Mesendoderm (in vitro differentiated cells): Measurements from ENCODE around the gene TCP11L2.

Source experiments
- DNase-seq: peaks from one replicate; pipeline ENCODE4 v3.0.0; 2013
- H2AK5ac ChIP-seq: 2 replicates; pipeline ENCODE4 v1.6.1; 2013; ENCODE audit warnings: low read length, inconsistent platforms
- H2BK120ac ChIP-seq: 2 replicates; pipeline ENCODE4 v1.6.1; 2013; ENCODE audit warnings: low read depth, mild to moderate bottlenecking, low read length, moderate library complexity, mixed read lengths
- H2BK15ac ChIP-seq: replicated peaks from 2 replicates; pipeline ENCODE4 v1.6.1; 2013; ENCODE audit warnings: low read depth, mild to moderate bottlenecking, moderate library complexity
- H2BK5ac ChIP-seq: 2 replicates; pipeline ENCODE4 v1.6.1; 2013; ENCODE audit warnings: low read length, inconsistent platforms
- H3K18ac ChIP-seq: 2 replicates; pipeline ENCODE4 v1.6.1; 2013; ENCODE audit warnings: mild to moderate bottlenecking, low read length, mixed read lengths
- H3K23ac ChIP-seq: one replicate; pipeline ENCODE4 v1.6.1; 2013; ENCODE audit warnings: low read length
- H3K27ac ChIP-seq: 2 replicates; pipeline ENCODE4 v1.5.1; 2013; ENCODE audit warnings: low read depth, mild to moderate bottlenecking, inconsistent platforms, low read length, moderate library complexity
- H3K27me3 ChIP-seq: 2 replicates; pipeline ENCODE4 v1.6.1; 2013; ENCODE audit warnings: low read length, control low read depth, mild to moderate bottlenecking, inconsistent platforms; ENCODE audit not compliant: insufficient read depth, poor library complexity
- H3K36me3 ChIP-seq: 2 replicates; pipeline ENCODE4 v1.6.1; 2013; ENCODE audit warnings: low read length, inconsistent platforms; ENCODE audit not compliant: control insufficient read depth, insufficient read depth
- H3K4ac ChIP-seq: one replicate; pipeline ENCODE4 v1.6.1; 2013; ENCODE audit warnings: low read depth, mild to moderate bottlenecking, low read length, moderate library complexity
- H3K4me1 ChIP-seq: 2 replicates; pipeline ENCODE4 v1.6.1; 2013; ENCODE audit warnings: low read depth, low read length, inconsistent platforms; ENCODE audit not compliant: control insufficient read depth
- H3K4me2 ChIP-seq: 2 replicates; pipeline ENCODE4 v1.6.1; 2013; ENCODE audit warnings: low read length
- H3K4me3 ChIP-seq: 2 replicates; pipeline ENCODE4 v1.5.1; 2013; ENCODE audit warnings: mild to moderate bottlenecking, low read length
- H3K56ac ChIP-seq: one replicate; pipeline ENCODE4 v1.6.1; 2013; ENCODE audit warnings: low read length
- H3K79me1 ChIP-seq: 2 replicates; pipeline ENCODE4 v1.6.1; 2013; ENCODE audit warnings: low read length, inconsistent platforms
- H3K79me2 ChIP-seq: 2 replicates; pipeline ENCODE4 v1.6.1; 2013; ENCODE audit warnings: mild to moderate bottlenecking, low read length; ENCODE audit not compliant: control insufficient read depth, insufficient read depth
- H3K9ac ChIP-seq: 2 replicates; pipeline ENCODE4 v1.6.1; 2013; ENCODE audit warnings: low read length, inconsistent platforms
- H4K5ac ChIP-seq: one replicate; pipeline ENCODE4 v1.6.1; 2013; ENCODE audit warnings: low read length
- H4K8ac ChIP-seq: one replicate; pipeline ENCODE4 v1.6.1; 2013; ENCODE audit warnings: low read depth, mild to moderate bottlenecking, control low read depth, low read length, moderate library complexity
- WGBS: extraction: QIAGEN DNeasy Blood & Tissue Kit; methylation state at CpG from one replicate; pipeline ENCODE4 v1.1.7; 2013; ENCODE audit warnings: low lambda C conversion rate, missing lambda C conversion rate; ENCODE audit not compliant: insufficient coverage; ENCODE audit errors: extremely low coverage; 5-methylcytosine and 5-hydroxymethylcytosine counted together

TCP11L2 gene

DNA sequence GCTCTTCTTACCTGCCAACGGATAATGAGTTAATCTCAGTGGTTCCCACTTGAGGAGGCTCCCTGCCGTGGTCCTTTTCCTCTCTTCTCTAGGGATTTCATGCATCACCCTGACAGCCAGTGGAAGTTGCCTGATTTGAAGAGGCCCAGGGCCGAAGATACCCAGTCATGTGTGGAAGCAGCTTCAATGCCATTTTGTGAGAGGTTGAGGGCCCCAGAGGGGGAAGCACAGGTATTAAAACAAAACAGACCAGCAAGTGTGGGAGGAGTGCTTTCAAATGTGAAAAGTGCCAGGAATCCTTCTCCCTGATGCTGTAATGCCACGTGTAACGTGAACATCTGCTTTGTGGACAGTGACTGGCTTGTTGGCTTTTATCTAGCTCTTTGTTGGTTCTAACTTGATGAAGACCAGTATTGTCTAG lies 1.5 kb downstream of the TCP11L2 start:
- no peak overlapping the region for H3K27ac ChIP-seq
- WGBS: no CpG with 5 or more reads among the region's 5 CpGs

GRCh38 chr12:106304797-106305196 lies 2.3 kb downstream of the TCP11L2 start:
- Histone ChIP-seq H2AK5ac (no peak overlapping the region), H3K4me2 (no peak overlapping the region), H3K4me1 (peaks cover 2% of the 10 kb centered on the region), H3K79me1 (no peaks in the 10 kb centered on the region), H2BK120ac (no peak overlapping the region), H2BK5ac (no peak overlapping the region), H3K79me2 (no peaks in the 10 kb centered on the region), H4K8ac (no peak overlapping the region), H3K18ac (no peak overlapping the region), H4K5ac (no peak overlapping the region), H3K56ac (no peak overlapping the region), H3K36me3 (no peaks in the 10 kb centered on the region), H3K4me3 (no peak overlapping the region), H3K4ac (no peak overlapping the region), H3K23ac (no peak overlapping the region), H3K27me3 (no peaks in the 10 kb centered on the region), H2BK15ac (no peak overlapping the region), H3K9ac (no peak overlapping the region), H3K27ac (no peak overlapping the region)
- no CpG with 5 or more reads among the region's 6 CpGs for WGBS
- no peak for DNase-seq

More for the DNA sequence above, 1.5 kb downstream of the TCP11L2 start:
- Histone ChIP-seq H3K18ac (no peak overlapping the region), H3K56ac (no peak overlapping the region), H2BK15ac (no peak overlapping the region), H3K27me3 (no peaks in the 10 kb centered on the region), H3K4me1 (peaks cover 2% of the 10 kb centered on the region), H3K79me2 (no peaks in the 10 kb centered on the region), H2BK5ac (no peak overlapping the region), H3K4me3 (no peak overlapping the region), H2AK5ac (no peak overlapping the region), H3K79me1 (no peaks in the 10 kb centered on the region), H3K4me2 (no peak overlapping the region), H4K8ac (no peak overlapping the region), H2BK120ac (no peak overlapping the region), H3K23ac (no peak overlapping the region), H4K5ac (no peak overlapping the region), H3K4ac (no peak overlapping the region), H3K36me3 (no peaks in the 10 kb centered on the region), H3K9ac (no peak overlapping the region)
- no peak for DNase-seq

DNA sequence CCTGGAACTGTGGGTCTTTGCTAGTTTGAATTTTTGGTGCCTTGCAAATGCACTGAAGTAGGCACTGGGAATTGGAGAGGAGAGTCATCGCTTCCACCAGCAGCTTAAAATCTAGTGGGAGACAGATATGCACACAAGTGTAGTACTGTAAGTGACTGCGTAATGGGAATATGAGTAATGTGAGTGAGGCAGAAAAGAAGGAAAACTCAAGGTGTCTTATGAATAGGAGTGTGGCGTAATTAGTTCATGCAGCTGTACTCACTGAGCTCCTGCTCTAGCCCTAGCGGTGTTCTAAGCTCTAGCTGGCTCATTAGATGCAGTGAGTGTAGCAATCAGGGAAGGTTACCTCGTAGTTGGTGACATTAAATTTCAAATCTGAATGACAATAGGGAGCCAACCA lies 2.8 kb downstream of the TCP11L2 start:
- Histone ChIP-seq H3K27me3 (no peaks in the 10 kb centered on the region), H3K4me3 (no peak overlapping the region), H3K79me2 (no peaks in the 10 kb centered on the region), H4K5ac (no peak overlapping the region), H3K79me1 (no peaks in the 10 kb centered on the region), H3K4ac (no peak overlapping the region), H2BK15ac (no peak overlapping the region), H2BK120ac (no peak overlapping the region), H3K4me1 (peaks cover 2% of the 10 kb centered on the region), H3K4me2 (no peak overlapping the region), H3K23ac (no peak overlapping the region), H3K36me3 (no peaks in the 10 kb centered on the region), H3K27ac (no peak overlapping the region), H3K9ac (no peak overlapping the region), H3K56ac (no peak overlapping the region), H2AK5ac (no peak overlapping the region), H2BK5ac (no peak overlapping the region), H3K18ac (no peak overlapping the region), H4K8ac (no peak overlapping the region)
- WGBS: no CpG with 5 or more reads among the region's 5 CpGs
- no peak for DNase-seq

GRCh38 chr12:106307181-106307580 lies 4.6 kb downstream of the TCP11L2 start:
- Histone ChIP-seq H3K27ac (no peak overlapping the region), H3K9ac (no peak overlapping the region), H2AK5ac (no peak overlapping the region), H4K5ac (no peak overlapping the region), H4K8ac (no peak overlapping the region), H3K4me1 (no peaks in the 10 kb centered on the region), H2BK120ac (no peak overlapping the region), H3K4ac (no peak overlapping the region), H3K36me3 (no peaks in the 10 kb centered on the region), H3K18ac (no peak overlapping the region), H3K79me2 (no peaks in the 10 kb centered on the region), H3K56ac (no peak overlapping the region), H2BK5ac (no peak overlapping the region), H3K4me2 (no peak overlapping the region), H3K4me3 (no peak overlapping the region), H3K23ac (no peak overlapping the region), H3K79me1 (no peaks in the 10 kb centered on the region), H2BK15ac (no peak overlapping the region), H3K27me3 (no peaks in the 10 kb centered on the region)
- DNase-seq: no peak
- WGBS: no CpG with 5 or more reads among the region's 1 CpG

DNA sequence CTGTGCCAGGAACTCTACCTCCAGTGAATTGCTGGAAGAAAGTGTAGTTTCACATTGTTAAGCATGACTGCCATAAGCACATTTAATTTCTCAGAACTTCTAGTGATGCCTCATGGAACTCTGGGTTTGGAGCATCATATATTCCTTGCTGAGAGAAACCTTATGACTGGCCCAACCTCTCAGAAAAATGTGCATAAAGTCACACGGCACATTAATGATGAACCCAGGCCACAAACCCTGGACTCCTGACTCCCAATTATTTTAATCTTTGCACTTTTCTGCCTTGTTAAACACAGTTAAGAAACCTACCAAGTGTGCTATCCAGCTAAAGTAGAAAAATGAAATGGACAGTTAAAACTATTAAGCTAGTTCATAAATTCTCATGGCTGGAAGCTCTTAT lies 5.6 kb downstream of the TCP11L2 start:
- H3K18ac ChIP-seq: no peak overlapping the region
- H3K79me2 ChIP-seq: no peaks in the 10 kb centered on the region
- no peaks in the 10 kb centered on the region for H3K79me1 ChIP-seq
- H3K36me3 ChIP-seq: no peaks in the 10 kb centered on the region
- H3K9ac ChIP-seq: no peak overlapping the region
- H3K56ac ChIP-seq: no peak overlapping the region
- H3K4me1 ChIP-seq: no peaks in the 10 kb centered on the region
- no peak overlapping the region for H3K23ac ChIP-seq
- no peak overlapping the region for H4K5ac ChIP-seq
- WGBS: no CpG with 5 or more reads among the region's 1 CpG
- no peak overlapping the region for H3K27ac ChIP-seq
- no peak overlapping the region for H3K4me2 ChIP-seq
- H2AK5ac ChIP-seq: no peak overlapping the region
- no peak for DNase-seq
- no peak overlapping the region for H4K8ac ChIP-seq
- H2BK120ac ChIP-seq: no peak overlapping the region
- H3K4me3 ChIP-seq: no peak overlapping the region
- no peak overlapping the region for H2BK15ac ChIP-seq
- no peak overlapping the region for H2BK5ac ChIP-seq
- H3K27me3 ChIP-seq: no peaks in the 10 kb centered on the region
- no peak overlapping the region for H3K4ac ChIP-seq

GRCh38 chr12:106308611-106309010 lies 6.1 kb downstream of the TCP11L2 start:
- Histone ChIP-seq H3K4me3 (no peak overlapping the region), H3K23ac (no peak overlapping the region), H4K5ac (no peak overlapping the region), H3K79me2 (no peaks in the 10 kb centered on the region), H4K8ac (no peak overlapping the region), H3K4me1 (no peaks in the 10 kb centered on the region), H3K27ac (no peak overlapping the region), H3K9ac (no peak overlapping the region), H2BK5ac (no peak overlapping the region), H3K36me3 (no peaks in the 10 kb centered on the region), H3K27me3 (no peaks in the 10 kb centered on the region), H2BK120ac (no peak overlapping the region), H2AK5ac (no peak overlapping the region), H3K18ac (no peak overlapping the region), H2BK15ac (no peak overlapping the region), H3K4me2 (no peak overlapping the region), H3K4ac (no peak overlapping the region), H3K79me1 (no peaks in the 10 kb centered on the region), H3K56ac (no peak overlapping the region)
- WGBS: no CpG with 5 or more reads among the region's 3 CpGs
- no peak for DNase-seq
